T-helper 22 cell (primary cell): ENCODE data around the gene DISP3.

ENCODE experiments used
- DNase-seq: peaks from one replicate; pipeline ENCODE4 v3.0.0-alpha.2; 2020; ENCODE audit warnings: low read depth

Gene DISP3

GRCh38 chr1:11529330-11529729 lies 50.4 kb downstream of the DISP3 start:
- DNase-seq = no peak

GRCh38 chr1:11529763-11530730 lies 51.1 kb downstream of the DISP3 start:
- no peak for DNase-seq

GRCh38 chr1:11530731-11531311 lies 51.9 kb downstream of the DISP3 start:
- DNase-seq = no peak

DNA sequence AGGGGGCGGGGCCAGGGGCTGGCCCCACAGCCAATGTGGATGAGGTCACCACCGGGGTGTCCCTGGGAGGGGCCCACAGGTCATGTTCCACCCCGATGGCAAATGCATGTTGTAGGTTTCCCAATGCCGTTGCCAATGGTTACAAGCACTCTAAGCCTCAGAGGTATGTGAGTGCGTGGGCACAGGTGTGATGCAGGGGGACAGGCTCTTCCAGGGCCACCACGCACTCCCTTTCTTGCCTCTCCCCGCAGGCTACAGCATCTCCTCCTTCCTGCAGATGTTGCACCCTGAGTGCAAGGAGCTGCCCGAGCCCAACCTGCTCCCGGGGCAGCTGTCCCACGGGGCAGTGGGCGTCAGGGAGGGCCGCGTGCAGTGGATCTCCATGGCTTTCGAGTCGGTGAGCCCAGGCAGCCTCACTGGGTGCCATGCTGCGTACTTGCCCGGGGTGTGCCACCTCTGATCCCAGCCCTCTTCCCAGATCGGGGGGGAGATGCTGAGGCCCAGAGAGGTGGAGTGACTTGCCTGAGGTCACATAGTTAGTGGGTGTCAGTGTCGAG lies 52.4 kb downstream of the DISP3 start:
- DNase-seq = no peak

- no peak for DNase-seq
Measured at GRCh38 chr1:11531943-11532342, 53.0 kb downstream of the DISP3 start.

DNA sequence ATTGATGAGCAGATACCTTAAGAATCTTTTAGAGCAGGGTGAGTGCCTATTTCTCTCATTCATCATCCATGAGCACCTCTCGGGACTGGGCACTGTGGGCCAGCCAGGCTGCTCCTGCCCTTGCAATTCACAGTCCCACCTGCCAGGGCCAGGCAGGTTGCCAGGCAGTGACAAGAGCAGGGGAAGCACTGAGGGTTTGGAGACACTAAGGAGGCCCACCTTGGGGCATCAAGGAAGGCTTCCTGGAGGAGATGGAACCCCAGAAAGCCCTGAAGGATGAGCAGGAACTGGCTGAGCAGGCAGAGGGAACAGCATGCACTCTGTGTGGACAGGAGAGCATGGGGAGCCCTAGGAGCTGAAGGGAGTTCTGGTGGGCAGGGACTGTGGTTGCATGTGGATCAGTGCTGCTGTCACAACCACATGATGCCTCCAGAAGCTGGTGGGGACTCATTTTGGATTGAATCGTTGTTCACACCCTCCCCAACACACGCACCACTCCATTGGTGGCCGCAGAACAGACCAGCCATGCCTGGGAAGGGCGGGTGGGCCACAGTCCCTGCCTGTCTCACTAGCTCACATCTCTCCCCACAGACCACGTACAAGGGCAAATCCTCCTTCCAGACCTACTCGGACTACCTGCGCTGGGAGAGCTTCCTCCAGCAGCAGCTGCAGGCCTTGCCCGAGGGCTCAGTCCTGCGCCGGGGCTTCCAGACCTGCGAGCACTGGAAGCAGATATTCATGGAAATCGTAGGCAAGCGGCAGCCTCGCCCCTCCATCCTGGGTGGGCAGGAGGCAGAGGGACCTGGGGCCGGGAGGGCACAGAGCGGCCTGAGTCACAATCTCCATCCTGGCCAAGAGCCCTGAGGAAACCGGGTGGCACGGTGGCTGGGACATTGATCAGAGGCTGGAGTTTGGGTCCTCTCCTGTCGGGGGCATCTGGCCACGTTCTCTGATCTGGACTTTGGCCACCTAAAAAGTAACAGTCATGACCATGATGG lies 55.1 kb downstream of the DISP3 start:
- DNase-seq = no peak

GRCh38 chr1:11534846-11535245 lies 55.9 kb downstream of the DISP3 start:
- no peak for DNase-seq

GRCh38 chr1:11535316-11535715 lies 56.4 kb downstream of the DISP3 start:
- DNase-seq = no peak

- DNase-seq = no peak
Measured at GRCh38 chr1:11535761-11536572, 57.0 kb downstream of the DISP3 start.

DNA sequence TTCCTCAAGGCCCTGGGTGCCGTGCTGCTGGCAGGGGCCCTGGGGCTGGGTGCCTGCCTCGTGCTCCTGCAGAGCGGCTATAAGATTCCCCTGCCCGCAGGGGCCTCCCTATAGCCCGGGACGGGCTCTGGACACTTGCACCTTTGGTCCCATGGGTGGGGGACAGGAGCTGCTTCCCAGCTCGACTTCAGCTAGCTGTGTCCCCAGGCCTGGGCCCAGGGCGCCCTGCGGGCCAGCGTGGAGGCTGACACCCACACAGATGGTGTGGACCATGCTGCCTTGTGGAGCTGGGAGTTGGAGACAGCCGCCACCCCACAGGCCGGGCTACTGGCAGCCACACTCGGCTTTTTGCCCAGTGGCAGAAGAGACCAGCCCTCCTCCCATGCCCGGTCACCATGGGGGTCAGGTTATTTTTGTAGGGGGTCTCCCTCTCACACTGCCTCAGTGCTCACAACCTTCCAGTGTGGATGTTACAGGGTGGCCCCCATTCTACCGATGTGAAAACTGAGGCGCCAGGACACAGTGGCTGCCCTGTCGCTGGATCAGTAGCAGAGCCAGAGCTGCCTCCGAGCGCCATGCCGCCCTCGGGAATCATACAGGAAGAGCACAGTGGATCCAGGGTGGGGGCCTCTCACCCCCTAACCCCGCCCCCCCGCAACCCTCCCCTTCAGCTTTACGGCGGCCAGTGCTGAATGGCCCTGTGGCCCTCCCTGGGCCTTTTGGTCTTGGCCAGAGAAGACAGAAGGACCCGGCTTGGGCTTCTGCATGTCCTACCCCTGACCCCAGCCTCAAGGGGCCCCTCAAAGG lies 57.8 kb downstream of the DISP3 start:
- DNase-seq = no peak

DNA sequence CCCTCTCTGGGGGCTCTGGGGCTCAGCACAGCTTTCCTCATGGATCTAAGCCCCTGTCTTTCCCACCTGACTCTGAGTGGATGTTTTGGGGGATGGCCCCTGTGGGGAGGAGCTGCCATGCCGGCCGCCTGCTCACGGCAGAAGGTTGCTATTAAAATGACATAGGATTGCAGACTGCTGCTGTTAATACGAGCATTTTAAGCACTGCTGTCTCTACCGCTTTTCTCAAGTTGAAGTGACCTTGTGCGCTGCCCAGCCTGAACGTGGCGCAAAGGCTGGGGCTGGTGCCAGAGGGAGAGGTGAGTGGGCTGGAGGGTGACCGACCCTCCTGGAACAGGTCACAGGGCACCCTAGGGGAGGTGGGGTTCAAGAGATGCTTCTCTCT lies 58.4 kb downstream of the DISP3 start:
- DNase-seq = no peak

DNA sequence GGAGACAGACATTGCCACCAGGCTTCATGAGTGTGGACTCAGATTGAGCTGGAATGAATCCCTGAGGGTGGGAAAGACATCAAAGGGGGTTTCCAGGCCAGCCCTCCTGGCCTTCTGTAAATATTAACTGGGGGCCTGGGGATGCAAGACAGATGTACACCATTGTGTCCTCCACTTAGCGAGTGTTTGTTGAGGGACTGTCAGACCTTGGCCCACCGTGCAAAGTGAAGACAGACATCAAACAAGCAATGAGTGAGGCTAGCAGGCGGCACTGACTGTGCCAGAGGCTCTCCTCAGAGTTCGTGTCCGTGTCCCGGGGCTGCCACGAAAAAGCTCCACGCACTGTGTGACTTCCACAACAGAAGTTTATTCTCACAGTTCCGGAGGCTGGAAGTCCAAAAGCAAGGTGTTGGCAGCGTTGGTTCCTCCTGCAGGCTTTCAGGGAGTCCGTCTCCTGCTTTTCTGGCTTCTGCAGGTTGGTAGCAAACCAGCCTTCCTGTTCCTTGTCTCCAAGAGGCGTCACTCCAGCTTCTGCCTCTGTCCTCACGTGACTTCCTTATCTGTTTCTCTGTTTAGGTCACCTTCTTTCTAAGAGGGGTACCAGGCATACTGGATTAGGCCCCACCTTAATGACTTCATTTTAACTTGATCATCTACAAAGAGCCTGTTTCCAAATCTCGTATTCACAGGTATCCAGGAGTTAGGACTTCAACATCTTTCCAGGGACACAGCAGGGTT lies 59.1 kb downstream of the DISP3 start:
- DNase-seq = no peak

DNA sequence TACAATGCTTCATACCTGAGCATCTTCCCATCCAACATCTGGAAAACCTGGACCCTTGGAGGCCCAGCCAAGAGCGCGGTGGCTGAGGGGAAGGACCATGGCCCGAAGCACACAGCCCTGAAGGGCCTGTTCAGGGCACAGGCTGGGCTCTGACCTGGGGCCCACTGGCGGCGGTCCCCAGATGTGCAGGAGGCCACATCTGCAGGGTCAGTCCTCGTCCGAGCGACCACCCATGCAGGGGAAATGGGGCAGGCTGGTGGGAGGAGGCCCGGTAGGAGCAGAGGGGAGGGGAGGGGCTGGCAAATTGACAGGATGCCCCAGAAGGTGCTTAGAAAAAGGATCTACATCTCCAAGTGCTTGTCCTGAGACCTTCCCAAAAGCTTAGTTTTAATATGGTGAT lies 59.9 kb downstream of the DISP3 start:
- no peak for DNase-seq

- DNase-seq = no peak
Measured at GRCh38 chr1:11539850-11540772, 61.2 kb downstream of the DISP3 start.

GRCh38 chr1:11540773-11541160 lies 61.8 kb downstream of the DISP3 start:
- DNase-seq = no peak

- DNase-seq = no peak
Measured at GRCh38 chr1:11541236-11541635, 62.3 kb downstream of the DISP3 start.

- no peak for DNase-seq
Measured at GRCh38 chr1:11541956-11542355, 63.0 kb downstream of the DISP3 start.

DNA sequence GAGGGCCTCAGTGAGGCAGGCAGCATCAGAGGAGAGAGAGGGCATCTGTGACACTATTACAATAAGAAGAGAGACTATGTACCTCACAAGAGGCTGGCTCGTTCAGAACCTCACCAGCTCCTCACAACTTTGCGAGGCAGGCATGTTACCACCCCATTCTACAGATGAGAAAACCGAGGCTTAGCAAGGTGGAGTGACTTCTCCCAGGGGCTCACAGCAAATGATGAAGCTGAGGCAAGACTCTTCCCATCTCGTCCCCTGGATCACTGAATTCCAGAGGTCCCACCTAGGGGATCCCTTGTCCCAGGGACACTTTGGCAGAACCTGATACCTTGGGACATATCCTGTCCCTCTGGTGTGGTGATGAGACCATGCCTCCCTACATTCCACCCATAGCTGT lies 64.4 kb downstream of the DISP3 start:
- no peak for DNase-seq
